ENCODE measurements around the gene GRIK3.

Gene GRIK3

DNA sequence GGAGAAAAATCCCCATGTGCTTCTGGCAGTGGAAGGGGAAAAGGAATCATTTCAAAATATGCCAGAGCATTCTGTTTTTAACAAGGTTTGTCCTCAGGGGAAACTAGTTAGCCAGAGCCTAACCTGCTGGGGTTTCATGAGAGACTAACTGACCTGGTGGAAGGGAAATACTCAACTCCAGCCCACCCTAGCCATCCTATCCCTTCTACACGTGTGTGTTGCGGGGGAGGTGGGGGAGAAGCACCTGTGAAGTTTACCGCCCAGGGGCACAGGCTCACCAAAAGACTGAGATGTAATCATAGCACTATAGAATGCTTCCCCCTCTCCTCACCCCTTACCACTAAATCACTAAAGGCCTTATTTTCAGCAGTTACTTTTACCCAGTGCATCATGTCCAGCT is 139.5 kb downstream of the GRIK3 start:
- Histone ChIP-seq H3K27me3 (ENCODE audit: control insufficient read depth, insufficient read depth, low read length) (no peaks in the 10 kb centered on the region), H3K4me3 (ENCODE audit: low read length) (no peak overlapping the region), H3K9me3 (ENCODE audit: control insufficient read depth, low read depth, low read length) (no peaks in the 10 kb centered on the region), H3K4me1 (ENCODE audit: control insufficient read depth, low read depth, low read length) (no peaks in the 10 kb centered on the region), H3K27ac (ENCODE audit: low read length) (no peak overlapping the region), H3K9ac (ENCODE audit: low read length) (no peak overlapping the region), H3K36me3 (ENCODE audit: control insufficient read depth, low read depth, low read length) (no peaks in the 10 kb centered on the region)

DNA sequence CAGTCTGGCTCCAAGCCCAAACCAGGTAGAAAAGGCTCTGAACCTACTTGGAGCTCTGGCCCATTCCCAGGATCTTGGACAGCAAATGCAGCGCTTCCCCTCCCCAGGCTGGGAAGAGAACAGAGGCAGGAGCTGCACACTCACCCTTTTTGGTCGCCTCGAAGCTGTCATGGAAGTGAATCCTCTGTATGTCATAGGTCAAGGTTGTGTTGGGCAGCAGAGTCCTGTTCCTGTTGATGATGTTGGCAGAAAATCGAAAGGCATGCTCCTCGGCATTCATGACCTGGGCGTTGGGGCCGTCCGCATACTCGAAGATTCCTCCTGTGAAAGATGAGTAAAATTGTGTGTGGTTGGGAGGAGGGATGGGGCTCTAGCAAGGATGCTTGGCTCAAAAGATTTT is 143.5 kb downstream of the GRIK3 start:
- no peak overlapping the region for H3K4me3 ChIP-seq (ENCODE audit: low read length)
- no peak overlapping the region for H3K27ac ChIP-seq (ENCODE audit: low read length)
- no peaks in the 10 kb centered on the region for H3K9me3 ChIP-seq (ENCODE audit: control insufficient read depth, low read depth, low read length)
- no peaks in the 10 kb centered on the region for H3K36me3 ChIP-seq (ENCODE audit: control insufficient read depth, low read depth, low read length)
- H3K4me1 ChIP-seq (ENCODE audit: control insufficient read depth, low read depth, low read length): no peaks in the 10 kb centered on the region
- H3K27me3 ChIP-seq (ENCODE audit: control insufficient read depth, insufficient read depth, low read length): no peaks in the 10 kb centered on the region
- H3K9ac ChIP-seq (ENCODE audit: low read length): no peak overlapping the region

DNA sequence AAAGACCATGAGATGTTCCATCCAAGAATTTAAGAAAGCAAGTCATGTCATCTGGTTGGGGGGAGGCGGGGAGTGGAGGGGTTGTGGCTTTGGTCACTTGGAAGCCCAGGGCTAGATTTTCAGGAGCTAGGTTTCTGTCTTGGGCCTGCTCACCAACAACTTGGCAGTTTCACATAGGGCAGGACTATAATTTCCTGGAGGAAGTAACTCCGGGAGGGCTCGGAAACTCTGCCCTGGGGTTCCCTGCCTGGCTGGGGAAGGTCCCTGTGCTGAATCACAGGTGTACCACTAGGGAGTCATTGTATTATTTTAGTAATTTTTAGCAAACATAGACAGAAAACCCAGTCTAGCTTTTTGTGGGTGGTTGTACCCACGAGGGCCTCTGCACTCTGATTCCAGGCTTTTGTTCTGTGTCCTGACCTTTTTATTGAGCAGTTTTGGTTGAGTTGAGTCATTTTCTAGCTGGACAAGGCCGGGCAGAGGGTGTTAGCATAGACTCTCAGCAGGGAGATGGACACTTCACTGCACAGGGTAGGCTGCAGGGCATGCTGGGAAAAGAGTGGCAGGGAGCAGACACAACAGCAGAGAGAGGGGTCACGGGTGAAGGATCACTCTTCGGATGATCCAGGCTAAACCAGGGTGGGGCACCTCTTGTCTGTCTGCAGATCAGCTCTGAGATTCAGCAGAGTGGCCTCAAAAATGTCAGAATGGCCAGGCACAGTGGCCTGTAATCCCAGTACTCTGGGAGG is 144.7 kb downstream of the GRIK3 start:
- Histone ChIP-seq H3K27ac (ENCODE audit: low read length) (no peak overlapping the region), H3K36me3 (ENCODE audit: control insufficient read depth, low read depth, low read length) (no peaks in the 10 kb centered on the region), H3K4me1 (ENCODE audit: control insufficient read depth, low read depth, low read length) (no peaks in the 10 kb centered on the region), H3K27me3 (ENCODE audit: control insufficient read depth, insufficient read depth, low read length) (no peaks in the 10 kb centered on the region), H3K9ac (ENCODE audit: low read length) (no peak overlapping the region), H3K9me3 (ENCODE audit: control insufficient read depth, low read depth, low read length) (no peaks in the 10 kb centered on the region), H3K4me3 (ENCODE audit: low read length) (no peak overlapping the region)

DNA sequence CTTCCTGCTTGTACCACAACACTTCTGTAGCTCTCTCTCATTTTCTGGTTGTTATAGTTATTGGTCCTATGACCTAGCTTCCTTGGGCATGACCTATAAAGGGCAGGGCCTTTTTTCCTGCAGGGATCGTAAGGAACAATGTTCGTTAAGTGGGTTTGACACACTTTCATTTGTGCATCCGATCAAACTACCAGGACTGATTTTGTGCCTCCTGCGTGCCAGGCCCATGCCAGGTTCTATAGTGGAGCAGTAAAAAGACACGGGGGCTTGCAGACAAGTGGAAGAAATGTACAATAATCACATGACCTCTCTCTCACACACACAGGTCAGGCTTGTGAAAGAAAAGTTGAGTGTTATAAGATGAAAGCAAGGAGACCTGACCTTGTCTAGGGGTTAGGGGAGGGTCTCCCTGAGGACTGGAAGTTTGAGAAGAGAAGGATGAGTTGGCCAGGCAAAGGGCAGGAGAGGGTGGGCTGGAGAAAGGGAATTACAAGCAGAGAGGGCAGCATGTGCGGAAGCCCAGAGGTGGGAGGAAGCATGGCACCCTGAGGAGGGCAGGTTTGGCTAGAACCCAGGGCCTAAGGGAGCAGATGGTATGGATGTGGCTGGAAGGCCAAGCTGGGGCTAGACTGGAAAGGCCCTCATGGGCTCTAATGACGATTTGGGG is 145.4 kb downstream of the GRIK3 start:
- Histone ChIP-seq H3K36me3 (ENCODE audit: control insufficient read depth, low read depth, low read length) (no peaks in the 10 kb centered on the region), H3K9me3 (ENCODE audit: control insufficient read depth, low read depth, low read length) (no peaks in the 10 kb centered on the region), H3K9ac (ENCODE audit: low read length) (no peak overlapping the region), H3K27ac (ENCODE audit: low read length) (no peak overlapping the region), H3K27me3 (ENCODE audit: control insufficient read depth, insufficient read depth, low read length) (no peaks in the 10 kb centered on the region), H3K4me3 (ENCODE audit: low read length) (no peak overlapping the region), H3K4me1 (ENCODE audit: control insufficient read depth, low read depth, low read length) (no peaks in the 10 kb centered on the region)

DNA sequence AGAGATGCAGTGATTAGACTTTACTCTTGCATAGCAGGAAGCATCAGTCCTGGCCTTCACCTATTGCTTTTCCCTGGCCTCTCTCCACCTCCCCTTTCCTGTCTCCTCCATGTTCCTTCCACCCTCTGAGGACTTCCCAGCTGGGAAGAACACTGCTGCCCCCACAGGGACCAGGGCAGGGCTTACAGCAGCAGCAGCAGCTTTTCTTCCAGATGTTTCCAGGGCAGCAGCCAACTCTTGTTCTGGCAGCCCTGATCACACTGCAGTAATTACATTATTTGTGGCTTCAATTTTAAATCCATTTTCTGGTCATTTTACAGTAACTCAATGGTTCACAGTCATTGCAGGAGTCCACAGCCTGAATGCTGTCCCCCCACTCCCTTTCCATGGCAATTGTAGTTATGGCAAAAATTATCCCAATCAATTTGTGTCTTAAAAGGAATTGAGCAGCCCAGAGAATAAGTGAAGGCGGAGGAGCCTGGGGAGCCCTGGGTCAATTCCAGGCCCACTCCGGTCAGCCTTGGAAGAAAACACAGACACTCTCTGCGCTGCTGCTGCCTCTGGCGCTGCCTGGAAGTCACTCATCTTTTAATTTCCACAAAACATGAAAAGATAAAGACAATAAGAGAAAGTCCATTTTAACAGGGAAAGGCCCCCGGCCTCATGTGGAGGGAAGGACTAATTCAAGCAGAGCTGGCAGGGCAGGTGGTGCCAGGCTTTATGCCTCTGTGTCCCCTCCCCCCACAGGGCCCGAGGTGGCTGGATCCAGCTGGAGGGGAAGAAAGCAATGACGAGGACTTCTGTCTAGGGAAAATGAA is 148.6 kb downstream of the GRIK3 start:
- no peaks in the 10 kb centered on the region for H3K4me1 ChIP-seq (ENCODE audit: control insufficient read depth, low read depth, low read length)

DNA sequence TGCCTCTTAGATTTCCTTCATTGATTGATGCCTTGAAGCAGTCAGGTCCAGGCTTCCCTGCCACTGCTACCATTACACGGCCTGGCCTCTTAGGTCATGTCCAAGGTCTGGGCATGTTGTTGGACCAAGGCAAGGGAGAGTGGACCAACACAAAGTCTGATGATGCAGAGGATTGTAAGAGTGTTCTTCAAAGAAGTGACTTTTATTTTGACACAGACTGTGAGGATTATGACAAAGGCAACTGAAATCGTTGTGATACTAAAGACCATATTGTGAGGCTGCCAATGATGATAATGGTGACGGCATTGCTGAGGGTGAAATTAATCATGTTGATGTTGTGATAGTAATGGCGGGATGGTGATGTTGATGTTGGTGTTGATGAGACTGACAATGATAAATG is 149.5 kb downstream of the GRIK3 start:
- H3K4me1 ChIP-seq (ENCODE audit: control insufficient read depth, low read depth, low read length): no peaks in the 10 kb centered on the region
- no peak overlapping the region for H3K4me3 ChIP-seq (ENCODE audit: low read length)
- H3K9ac ChIP-seq (ENCODE audit: low read length): no peak overlapping the region
- no peaks in the 10 kb centered on the region for H3K27me3 ChIP-seq (ENCODE audit: control insufficient read depth, insufficient read depth, low read length)
- no peaks in the 10 kb centered on the region for H3K36me3 ChIP-seq (ENCODE audit: control insufficient read depth, low read depth, low read length)
- H3K9me3 ChIP-seq (ENCODE audit: control insufficient read depth, low read depth, low read length): no peaks in the 10 kb centered on the region
- H3K27ac ChIP-seq (ENCODE audit: low read length): no peak overlapping the region

More for the DNA sequence above, 148.6 kb downstream of the GRIK3 start:
- Histone ChIP-seq H3K4me3 (ENCODE audit: low read length) (no peak overlapping the region), H3K27me3 (ENCODE audit: control insufficient read depth, insufficient read depth, low read length) (no peaks in the 10 kb centered on the region), H3K36me3 (ENCODE audit: control insufficient read depth, low read depth, low read length) (no peaks in the 10 kb centered on the region), H3K9me3 (ENCODE audit: control insufficient read depth, low read depth, low read length) (no peaks in the 10 kb centered on the region), H3K9ac (ENCODE audit: low read length) (no peak overlapping the region), H3K27ac (ENCODE audit: low read length) (no peak overlapping the region)

DNA sequence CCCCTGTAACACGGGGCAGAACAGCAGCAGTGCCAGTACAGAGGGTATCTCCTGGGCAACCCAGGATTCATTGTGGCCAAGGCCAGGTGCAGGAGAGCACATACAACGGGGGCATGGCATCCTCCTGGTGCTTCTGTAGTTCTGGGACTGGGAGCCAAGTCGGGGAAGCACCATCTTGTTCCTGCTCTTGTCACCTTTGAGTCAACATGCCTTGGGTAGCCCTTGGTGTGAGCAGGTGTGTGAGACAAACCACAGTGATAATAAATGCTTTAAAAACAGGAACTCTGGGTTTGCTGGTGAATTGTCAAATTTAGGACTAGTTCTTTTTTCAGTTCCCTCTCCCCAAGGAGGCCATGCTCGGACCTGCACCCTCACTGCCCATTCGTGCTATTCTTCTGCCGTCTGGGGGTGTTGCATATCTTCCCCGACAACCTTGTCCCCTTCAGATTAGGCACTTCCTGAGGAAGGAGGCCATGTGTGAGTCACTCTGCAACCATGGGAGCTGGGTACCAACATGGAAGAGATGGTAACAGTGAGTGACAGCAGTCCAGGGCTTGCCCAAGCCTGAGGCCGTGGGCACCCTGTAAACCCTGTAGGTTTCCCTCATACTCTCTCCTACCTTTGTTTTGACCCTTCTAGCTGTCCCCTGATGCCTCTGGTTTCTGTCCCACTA is 150.2 kb downstream of the GRIK3 start:
- Histone ChIP-seq H3K36me3 (ENCODE audit: control insufficient read depth, low read depth, low read length) (no peaks in the 10 kb centered on the region), H3K9me3 (ENCODE audit: control insufficient read depth, low read depth, low read length) (no peaks in the 10 kb centered on the region), H3K27me3 (ENCODE audit: control insufficient read depth, insufficient read depth, low read length) (no peaks in the 10 kb centered on the region), H3K27ac (ENCODE audit: low read length) (no peak overlapping the region), H3K9ac (ENCODE audit: low read length) (no peak overlapping the region), H3K4me3 (ENCODE audit: low read length) (no peak overlapping the region), H3K4me1 (ENCODE audit: control insufficient read depth, low read depth, low read length) (no peaks in the 10 kb centered on the region)

DNA sequence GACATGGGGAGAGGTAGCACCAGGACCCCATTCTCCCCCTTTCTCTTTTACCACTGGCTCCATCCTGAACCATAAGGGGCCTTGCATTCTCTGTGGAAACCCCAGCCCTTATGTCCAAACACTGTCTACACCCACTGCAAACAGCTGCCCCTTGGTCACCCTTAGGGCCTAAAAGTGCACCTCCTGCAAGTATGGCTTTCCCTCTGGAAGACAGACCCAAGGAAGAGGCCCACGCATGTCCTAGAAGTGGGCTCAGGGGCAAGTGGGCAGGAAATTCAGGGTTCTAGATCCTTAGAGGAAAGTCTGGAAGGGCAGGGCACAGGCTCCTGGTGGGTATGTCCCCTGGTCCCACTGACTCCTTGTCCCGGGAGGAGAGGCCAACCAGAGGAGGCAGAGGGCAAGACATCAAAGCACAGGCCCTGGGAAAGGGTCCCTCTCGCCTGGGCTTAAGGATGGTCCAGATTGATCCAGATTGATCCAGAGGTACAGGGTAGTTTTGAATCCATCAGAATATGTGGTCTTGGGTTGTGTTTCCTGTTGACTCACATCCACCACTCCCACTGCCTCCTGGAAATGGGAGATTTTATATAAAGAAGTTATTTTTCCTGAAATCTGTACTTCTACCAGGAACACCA is 150.9 kb downstream of the GRIK3 start:
- Histone ChIP-seq H3K27me3 (ENCODE audit: control insufficient read depth, insufficient read depth, low read length) (no peaks in the 10 kb centered on the region), H3K4me3 (ENCODE audit: low read length) (no peak overlapping the region), H3K27ac (ENCODE audit: low read length) (no peak overlapping the region), H3K4me1 (ENCODE audit: control insufficient read depth, low read depth, low read length) (no peaks in the 10 kb centered on the region), H3K9me3 (ENCODE audit: control insufficient read depth, low read depth, low read length) (no peaks in the 10 kb centered on the region), H3K36me3 (ENCODE audit: control insufficient read depth, low read depth, low read length) (no peaks in the 10 kb centered on the region), H3K9ac (ENCODE audit: low read length) (no peak overlapping the region)

DNA sequence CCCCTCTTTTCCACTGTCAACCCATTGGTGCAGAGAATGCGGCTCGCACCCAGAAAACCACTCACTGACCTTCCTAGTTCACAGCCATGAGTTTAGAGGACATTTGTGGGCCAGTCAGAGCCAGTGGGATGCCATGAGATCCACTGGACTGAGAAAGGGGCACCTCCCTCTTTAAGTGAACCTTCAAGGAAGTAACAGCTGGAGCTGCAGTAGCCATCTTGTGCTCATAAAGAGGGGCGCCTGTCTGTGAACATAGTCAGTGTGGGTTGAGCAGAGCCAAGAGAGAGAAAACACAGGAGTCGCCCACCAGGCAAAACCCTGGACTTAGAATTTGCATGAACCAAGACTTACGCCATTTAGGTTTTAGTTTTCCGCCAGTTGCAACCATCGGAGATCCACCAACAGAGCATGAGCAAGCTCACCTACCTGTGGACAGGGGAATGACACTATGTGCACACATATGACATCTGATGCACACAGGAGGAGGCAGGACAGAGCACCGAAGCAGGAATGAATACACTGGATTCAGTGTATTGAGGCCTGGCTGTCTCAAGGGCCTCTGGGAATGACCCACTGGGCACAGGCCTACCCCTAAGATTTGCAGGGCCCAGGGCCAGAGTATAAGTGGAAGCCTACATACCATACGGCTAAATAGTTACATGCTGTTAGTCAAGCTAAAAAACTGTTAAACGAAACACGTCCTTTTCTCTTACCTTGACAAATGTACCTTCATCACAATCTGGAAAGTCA is 151.6 kb downstream of the GRIK3 start:
- H3K36me3 ChIP-seq (ENCODE audit: control insufficient read depth, low read depth, low read length): no peaks in the 10 kb centered on the region
- no peak overlapping the region for H3K9ac ChIP-seq (ENCODE audit: low read length)
- no peaks in the 10 kb centered on the region for H3K4me1 ChIP-seq (ENCODE audit: control insufficient read depth, low read depth, low read length)
- H3K27ac ChIP-seq (ENCODE audit: low read length): no peak overlapping the region
- no peaks in the 10 kb centered on the region for H3K9me3 ChIP-seq (ENCODE audit: control insufficient read depth, low read depth, low read length)
- no peaks in the 10 kb centered on the region for H3K27me3 ChIP-seq (ENCODE audit: control insufficient read depth, insufficient read depth, low read length)
- H3K4me3 ChIP-seq (ENCODE audit: low read length): no peak overlapping the region

DNA sequence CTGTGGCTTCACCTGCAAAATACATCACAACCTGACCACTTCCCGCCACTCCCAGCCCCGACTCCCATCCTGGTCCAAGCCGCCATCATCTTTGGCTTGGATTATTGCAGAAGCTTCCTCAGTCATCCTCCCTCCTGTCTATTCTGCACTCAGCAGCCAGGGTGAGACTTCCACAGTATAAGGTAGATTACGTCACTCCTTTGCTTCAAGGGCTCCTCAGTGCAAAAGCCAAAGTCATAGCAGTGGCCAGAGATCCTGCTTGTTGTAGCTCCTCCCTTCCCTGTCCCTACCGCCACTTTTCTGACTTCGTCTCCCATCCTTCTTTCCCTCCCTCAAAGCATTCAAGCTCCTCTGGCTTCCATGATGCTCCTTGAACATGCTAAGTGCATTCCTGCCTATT is 152.8 kb downstream of the GRIK3 start:
- no peaks in the 10 kb centered on the region for H3K27me3 ChIP-seq (ENCODE audit: control insufficient read depth, insufficient read depth, low read length)
- no peak overlapping the region for H3K4me3 ChIP-seq (ENCODE audit: low read length)
- H3K36me3 ChIP-seq (ENCODE audit: control insufficient read depth, low read depth, low read length): no peaks in the 10 kb centered on the region
- no peak overlapping the region for H3K9ac ChIP-seq (ENCODE audit: low read length)
- H3K27ac ChIP-seq (ENCODE audit: low read length): no peak overlapping the region
- H3K4me1 ChIP-seq (ENCODE audit: control insufficient read depth, low read depth, low read length): no peaks in the 10 kb centered on the region
- no peaks in the 10 kb centered on the region for H3K9me3 ChIP-seq (ENCODE audit: control insufficient read depth, low read depth, low read length)
